CD14-positive monocyte (primary cell): Measurements from ENCODE around the gene GABRG3. TPM values are rescaled to one million over a fixed set of nuclear protein-coding genes. Genes with fewer than 3 reads are reported as not detected.

ENCODE experiments used
- DNase-seq, 3 donors: peaks; one replicate each; pipeline ENCODE4 v3.0.0-alpha.2; 2011 to 2022
- H2AFZ ChIP-seq: 2 replicates; pipeline ENCODE4 v1.6.0; 2012; ENCODE audit warnings: mild to moderate bottlenecking, low read depth, low read length, inconsistent platforms; ENCODE audit not compliant: insufficient read depth, poor library complexity, severe bottlenecking
- H3K27ac ChIP-seq, 2 donors: 1 replicate in 1 of 2; 2 replicates in 1 of 2; pipeline ENCODE4 v1.5.1; 2012 to 2013; ENCODE audit warnings: low read length in 2 of 2, control low read depth in 1 of 2, inconsistent platforms in 1 of 2, low read depth in 1 of 2, mild to moderate bottlenecking in 1 of 2
- H3K27me3 ChIP-seq, 2 donors: one replicate each; pipeline versions ENCODE4 v1.6.0 to v1.6.1; 2011 to 2013; ENCODE audit warnings: low read length in 2 of 2; ENCODE audit not compliant: control insufficient read depth in 2 of 2, insufficient read depth in 2 of 2
- H3K36me3 ChIP-seq, 2 donors: replicated peaks in 1 of 2; 1 replicate in 1 of 2; 2 replicates in 1 of 2; pipeline versions ENCODE4 v1.5.1 to v1.6.1; 2012 to 2013; ENCODE audit warnings: low read length in 2 of 2, control low read depth in 1 of 2, inconsistent platforms in 1 of 2, mild to moderate bottlenecking in 1 of 2; ENCODE audit not compliant: insufficient read depth in 2 of 2, control insufficient read depth in 1 of 2
- H3K4me1 ChIP-seq, 2 donors: 1 replicate in 1 of 2; 2 replicates in 1 of 2; pipeline versions ENCODE4 v1.5.1 to v1.6.1; 2012 to 2013; ENCODE audit warnings: low read length in 2 of 2, control low read depth in 1 of 2, inconsistent platforms in 1 of 2, mild to moderate bottlenecking in 1 of 2, moderate library complexity in 1 of 2; ENCODE audit not compliant: insufficient read depth in 2 of 2, control insufficient read depth in 1 of 2
- H3K4me2 ChIP-seq: replicated peaks from 2 replicates; pipeline ENCODE3; 2012; ENCODE audit warnings: low read length, moderate library complexity, mild to moderate bottlenecking; ENCODE audit not compliant: poor library complexity, severe bottlenecking; ENCODE audit errors: extremely low read depth
- H3K4me3 ChIP-seq, 3 experiments: fragments of 200-600 bp in 1 of 3; sonication (generic) in 1 of 3; replicated peaks in 1 of 3; 1 replicate in 2 of 3; 2 replicates in 1 of 3; pipeline ENCODE4 v1.5.1; 2011 to 2013; ENCODE audit warnings: low read length in 3 of 3, mild to moderate bottlenecking in 3 of 3, control low read depth in 2 of 3, low read depth in 2 of 3, inconsistent platforms in 1 of 3, moderate library complexity in 1 of 3
- H3K79me2 ChIP-seq: 2 replicates; pipeline ENCODE4 v1.6.0; 2012; ENCODE audit warnings: mild to moderate bottlenecking, control low read depth, inconsistent platforms, low read length, moderate library complexity; ENCODE audit not compliant: insufficient read depth
- H3K9ac ChIP-seq: 2 replicates; pipeline ENCODE4 v1.6.0; 2017; ENCODE audit warnings: low read length, mild to moderate bottlenecking; ENCODE audit not compliant: insufficient read depth, poor library complexity, severe bottlenecking
- H3K9me3 ChIP-seq, 2 donors: replicated peaks in 1 of 2; 1 replicate in 1 of 2; 2 replicates in 1 of 2; pipeline versions ENCODE4 v1.5.1 to v1.6.1; 2012 to 2013; ENCODE audit warnings: low read length in 2 of 2, control low read depth in 1 of 2; ENCODE audit not compliant: control insufficient read depth in 1 of 2, insufficient read depth in 1 of 2
- H4K20me1 ChIP-seq: 2 replicates; pipeline ENCODE4 v1.6.0; 2012; ENCODE audit warnings: mild to moderate bottlenecking, low read length, control low read depth, moderate library complexity; ENCODE audit not compliant: insufficient read depth
- H3K27ac Mint-ChIP-seq, 7 donors: one replicate each; pipeline ENCODE4 v1.8.0; 2020; ENCODE audit warnings: mild to moderate bottlenecking in 7 of 7, mixed read lengths in 7 of 7, moderate library complexity in 6 of 7, inconsistent platforms in 2 of 7
- H3K27me3 Mint-ChIP-seq, 3 donors: one replicate each; pipeline ENCODE4 v1.8.0; 2021 to 2022; ENCODE audit warnings: low read depth in 3 of 3, mild to moderate bottlenecking in 3 of 3, mixed read lengths in 3 of 3, moderate library complexity in 3 of 3, inconsistent platforms in 1 of 3
- H3K36me3 Mint-ChIP-seq, 2 donors: one replicate each; pipeline ENCODE4 v1.8.0; 2020; ENCODE audit warnings: mixed read lengths in 2 of 2, inconsistent platforms in 1 of 2, mild to moderate bottlenecking in 1 of 2
- H3K4me1 Mint-ChIP-seq: one replicate; pipeline ENCODE4 v1.8.0; 2020; ENCODE audit warnings: mild to moderate bottlenecking, mixed read lengths
- H3K4me3 Mint-ChIP-seq, 2 donors: one replicate each; pipeline ENCODE4 v1.8.0; 2020; ENCODE audit warnings: mild to moderate bottlenecking in 2 of 2, mixed read lengths in 2 of 2, moderate library complexity in 1 of 2
- H3K9me3 Mint-ChIP-seq, 7 donors: one replicate each; pipeline ENCODE4 v1.8.0; 2020 to 2022; ENCODE audit warnings: mixed read lengths in 7 of 7, mild to moderate bottlenecking in 6 of 7, moderate library complexity in 6 of 7, inconsistent platforms in 2 of 7
- WGBS: methylation state at CpG from one replicate; pipeline ENCODE4 v1.1.5; 2013; ENCODE audit warnings: missing lambda C conversion rate; ENCODE audit not compliant: insufficient coverage; 5-methylcytosine and 5-hydroxymethylcytosine counted together
- intact Hi-C, 2 donors: fragments of 100-400 bp; cut with micrococcal nuclease; formaldehyde crosslinking; loops; one replicate each; pipeline versions ENCODE4 v1.15.0 to v1.15.1; 2023
- polyA plus RNA-seq, 3 donors: library from polyadenylated mRNA; depleted of rRNA in 1 of 3; unstranded in 2 of 3; stranded (reverse) in 1 of 3; fragments of 300-500 nt in 2 of 3; fragments of >200 nt in 1 of 3; fragmentation: Illumina TruSeq in 2 of 3; gene quantifications; 1 replicate in 2 of 3; 2 replicates in 1 of 3; pipeline ENCODE4 v1.2.3, GENCODE V29; 2012 to 2021
- TF ChIP-seq, protein P1 (sequence below): fragments of 200-600 bp; IDR thresholded peaks from one replicate; pipeline ENCODE4 v1.8.0; 2022; ENCODE audit warnings: antibody characterized with exemption, mild to moderate bottlenecking

The GABRG3 gene
- polyA plus RNA-seq, 3 donors, result not detected

GRCh38 chr15:26981492-26981891 lies 10.5 kb downstream of the GABRG3 start:
- DNase-seq, result no peak
- Histone ChIP-seq H3K27me3 (no peaks in the 10 kb centered on the region), H4K20me1 (no peaks in the 10 kb centered on the region), H3K9me3 (no peaks in the 10 kb centered on the region), H3K79me2 (no peaks in the 10 kb centered on the region), H2AFZ (no peak overlapping the region), H3K27ac (no peak overlapping the region), H3K4me3 (no peak overlapping the region), H3K4me2 (no peak overlapping the region), H3K36me3 (no peaks in the 10 kb centered on the region), H3K9ac (no peak overlapping the region), H3K4me1 (no peaks in the 10 kb centered on the region)
- Mint-ChIP-seq H3K27ac (no peak overlapping the region), H3K4me1 (no peaks in the 10 kb centered on the region), H3K27me3 (no peaks in the 10 kb centered on the region), H3K4me3 (no peak overlapping the region), H3K36me3 (no peaks in the 10 kb centered on the region), H3K9me3 (peaks cover 0 to 5% (median under 1%) of the 10 kb centered on the region in 7 donors)
- TF ChIP-seq, protein P1, sequence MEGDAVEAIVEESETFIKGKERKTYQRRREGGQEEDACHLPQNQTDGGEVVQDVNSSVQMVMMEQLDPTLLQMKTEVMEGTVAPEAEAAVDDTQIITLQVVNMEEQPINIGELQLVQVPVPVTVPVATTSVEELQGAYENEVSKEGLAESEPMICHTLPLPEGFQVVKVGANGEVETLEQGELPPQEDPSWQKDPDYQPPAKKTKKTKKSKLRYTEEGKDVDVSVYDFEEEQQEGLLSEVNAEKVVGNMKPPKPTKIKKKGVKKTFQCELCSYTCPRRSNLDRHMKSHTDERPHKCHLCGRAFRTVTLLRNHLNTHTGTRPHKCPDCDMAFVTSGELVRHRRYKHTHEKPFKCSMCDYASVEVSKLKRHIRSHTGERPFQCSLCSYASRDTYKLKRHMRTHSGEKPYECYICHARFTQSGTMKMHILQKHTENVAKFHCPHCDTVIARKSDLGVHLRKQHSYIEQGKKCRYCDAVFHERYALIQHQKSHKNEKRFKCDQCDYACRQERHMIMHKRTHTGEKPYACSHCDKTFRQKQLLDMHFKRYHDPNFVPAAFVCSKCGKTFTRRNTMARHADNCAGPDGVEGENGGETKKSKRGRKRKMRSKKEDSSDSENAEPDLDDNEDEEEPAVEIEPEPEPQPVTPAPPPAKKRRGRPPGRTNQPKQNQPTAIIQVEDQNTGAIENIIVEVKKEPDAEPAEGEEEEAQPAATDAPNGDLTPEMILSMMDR, result no peak
- 0% methylated on average over 1 of the region's 4 CpGs for WGBS
- intact Hi-C loops, result no loop called here

DNA sequence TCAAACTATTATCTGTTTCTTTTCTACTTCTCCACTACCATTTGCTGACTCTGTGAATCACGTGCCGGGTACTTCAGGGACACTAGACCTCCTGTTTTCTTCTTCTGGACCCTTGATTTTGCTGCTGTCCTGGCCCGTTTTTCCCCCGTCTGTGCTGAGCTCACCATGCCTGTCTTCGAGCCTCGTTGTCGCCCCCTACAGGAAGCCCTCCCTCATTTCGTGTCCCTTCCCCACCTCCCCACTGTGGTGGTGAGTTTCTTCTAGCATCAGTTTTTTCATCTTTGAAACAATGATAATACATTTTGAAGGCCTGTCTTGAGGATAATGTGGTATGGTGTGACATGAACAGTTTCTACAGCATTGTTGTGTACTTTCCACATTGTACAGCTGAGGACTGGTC lies 12.8 kb downstream of the GABRG3 start:
- no peaks in the 10 kb centered on the region for H3K4me1 ChIP-seq
- no peaks in the 10 kb centered on the region for H4K20me1 ChIP-seq
- DNase-seq, result no peak
- Mint-ChIP-seq H3K27ac (no peak overlapping the region), H3K4me3 (no peak overlapping the region), H3K27me3 (no peaks in the 10 kb centered on the region), H3K4me1 (no peaks in the 10 kb centered on the region), H3K9me3 (peaks cover 0 to 6% (median 3%) of the 10 kb centered on the region in 7 donors), H3K36me3 (no peaks in the 10 kb centered on the region)
- no peak overlapping the region for H2AFZ ChIP-seq
- H3K27ac ChIP-seq, result no peak overlapping the region
- H3K36me3 ChIP-seq, result no peaks in the 10 kb centered on the region
- TF ChIP-seq, protein P1, result no peak
- H3K27me3 ChIP-seq, result no peaks in the 10 kb centered on the region
- no peaks in the 10 kb centered on the region for H3K79me2 ChIP-seq
- intact Hi-C loops, result no loop called here
- no peaks in the 10 kb centered on the region for H3K9me3 ChIP-seq
- H3K4me3 ChIP-seq, result no peak overlapping the region
- WGBS, result 87% methylated on average over 3 of the region's 8 CpGs
- H3K9ac ChIP-seq, result no peak overlapping the region
- H3K4me2 ChIP-seq, result no peak overlapping the region
